Amniotic epithelial cell (primary cell): ENCODE measurements around the gene CD151.
A peak's percentile ranks its signal among the peaks of the same experiment; 100 is the strongest.

Experiments
- DNase-seq: peaks from one replicate; pipeline ENCODE4 v3.0.0-alpha.2; 2010; ENCODE audit warnings: low read depth

The CD151 gene

DNA sequence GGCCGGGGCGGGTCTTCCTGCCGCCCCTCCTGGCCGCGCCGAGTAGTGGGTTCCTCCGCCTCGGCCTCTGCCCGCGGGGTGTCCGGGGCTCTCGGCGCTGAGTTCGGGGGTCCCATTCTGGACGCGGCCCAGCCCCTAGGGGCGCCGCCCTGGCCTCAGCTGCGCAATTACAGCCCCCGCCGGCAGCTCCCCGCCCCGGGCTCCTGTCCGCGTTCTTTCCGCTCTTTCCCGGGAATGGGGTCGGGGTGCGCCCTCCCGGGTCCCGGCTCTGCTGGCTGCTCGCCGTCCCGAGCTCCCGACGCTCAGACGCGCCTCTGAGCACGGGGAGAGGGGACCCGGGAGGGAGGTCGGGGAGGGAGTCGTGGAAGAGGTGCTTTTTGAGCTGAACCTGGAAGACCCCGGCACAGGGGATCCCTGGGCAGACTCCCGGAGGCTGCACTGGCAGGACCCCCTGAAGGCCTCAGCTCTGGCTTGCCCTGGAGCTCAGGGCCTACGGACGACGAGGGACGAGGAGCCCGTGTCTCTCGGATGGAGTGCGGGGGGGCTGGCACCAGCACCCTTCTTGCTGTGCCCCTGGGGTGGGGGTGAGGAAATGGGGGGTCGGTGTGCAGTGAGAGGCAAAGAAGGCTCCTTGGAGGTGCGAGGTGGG, 10.5 kb downstream of the CD151 start:
- DNase-seq, result no peak

DNA sequence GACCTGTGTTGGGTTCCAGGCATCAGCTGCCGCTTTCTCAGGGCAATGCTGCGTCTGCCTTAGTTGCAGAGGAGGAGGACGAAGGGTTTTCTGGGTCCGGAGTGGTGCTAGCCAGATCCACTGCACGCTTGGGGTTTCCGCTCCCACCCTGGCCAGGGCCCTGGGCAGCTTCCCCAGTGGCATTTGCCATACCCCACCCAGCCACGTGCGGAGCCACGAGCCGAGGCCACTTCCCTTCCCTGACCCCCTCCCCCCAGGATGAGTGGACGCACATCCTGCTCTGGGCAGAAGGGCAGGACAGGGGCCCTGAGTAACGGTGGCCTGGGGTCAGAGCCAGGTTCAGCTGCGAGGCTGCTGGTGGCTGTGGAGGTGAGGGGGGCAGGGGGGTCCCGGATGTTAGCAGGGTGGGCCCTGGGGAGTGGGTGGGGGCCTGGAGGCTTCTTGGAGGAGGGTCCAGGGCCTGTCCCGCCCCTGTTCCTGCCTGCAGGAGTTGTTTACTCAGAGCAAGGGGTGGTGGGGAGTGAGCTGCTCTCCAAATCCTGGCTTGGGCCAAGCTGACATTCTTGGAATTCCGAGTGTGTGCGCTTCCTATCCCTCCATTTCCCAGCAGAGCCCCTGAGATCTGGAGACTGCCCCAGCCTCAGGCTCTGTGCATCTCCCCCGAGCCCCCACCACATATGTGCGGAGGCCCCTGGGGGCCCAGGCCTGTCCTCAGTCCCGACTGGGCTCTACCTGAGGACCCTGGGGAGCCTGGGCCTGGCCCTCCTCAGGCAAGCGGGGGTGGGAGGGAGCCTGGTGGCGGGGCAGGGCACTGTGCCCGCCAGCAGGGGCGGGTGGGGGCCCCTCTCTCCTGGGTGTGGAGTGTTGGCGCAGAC, 11.3 kb downstream of the CD151 start:
- peak; percentile 90 for DNase-seq

DNA sequence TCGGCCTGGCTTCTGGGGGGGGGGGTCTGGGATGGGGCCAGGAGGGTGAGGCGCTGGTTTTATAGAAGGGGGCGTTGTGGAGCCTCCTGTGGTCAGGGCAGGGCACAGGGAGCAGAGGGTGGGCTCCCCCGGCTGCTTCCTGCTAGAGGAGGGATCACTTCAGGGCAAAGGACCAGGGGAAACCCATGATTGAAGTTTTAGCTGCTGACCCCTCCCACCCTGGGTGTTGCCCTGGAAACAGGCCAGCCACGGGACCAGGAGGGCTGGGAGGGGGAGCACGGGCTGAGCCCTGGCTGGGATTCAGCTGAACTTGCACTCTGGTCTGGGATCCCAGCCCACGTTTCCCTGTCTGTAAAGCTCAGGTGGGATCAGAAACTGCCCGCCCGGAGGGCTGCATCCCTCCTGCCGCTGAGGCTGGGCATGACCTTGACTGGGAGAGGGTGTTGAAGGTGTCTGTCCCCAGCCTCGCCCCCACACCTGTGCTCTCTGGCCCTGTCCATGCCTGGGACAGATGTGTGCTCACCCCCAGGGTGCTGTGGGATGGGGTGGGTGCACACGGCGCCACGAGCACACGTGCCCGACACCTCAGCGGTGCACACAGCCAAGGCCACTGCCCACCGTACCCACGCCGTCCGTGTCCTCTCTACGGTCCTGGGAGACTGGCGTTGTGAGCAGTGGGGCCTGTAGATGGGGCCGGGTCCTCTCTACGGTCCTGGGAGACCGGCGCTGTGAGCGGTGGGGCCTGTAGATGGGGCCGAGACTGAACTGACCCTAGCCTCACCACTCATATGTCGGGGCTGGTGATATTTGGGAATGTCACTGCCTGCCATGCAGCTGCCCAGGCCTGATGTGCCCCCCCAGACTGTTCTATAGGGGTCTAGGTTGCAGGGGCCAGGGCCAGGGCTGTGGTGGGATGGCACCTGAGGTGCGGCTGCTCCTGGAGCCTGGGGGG, 12.2 kb downstream of the CD151 start:
- peak; percentile 91 for DNase-seq

DNA sequence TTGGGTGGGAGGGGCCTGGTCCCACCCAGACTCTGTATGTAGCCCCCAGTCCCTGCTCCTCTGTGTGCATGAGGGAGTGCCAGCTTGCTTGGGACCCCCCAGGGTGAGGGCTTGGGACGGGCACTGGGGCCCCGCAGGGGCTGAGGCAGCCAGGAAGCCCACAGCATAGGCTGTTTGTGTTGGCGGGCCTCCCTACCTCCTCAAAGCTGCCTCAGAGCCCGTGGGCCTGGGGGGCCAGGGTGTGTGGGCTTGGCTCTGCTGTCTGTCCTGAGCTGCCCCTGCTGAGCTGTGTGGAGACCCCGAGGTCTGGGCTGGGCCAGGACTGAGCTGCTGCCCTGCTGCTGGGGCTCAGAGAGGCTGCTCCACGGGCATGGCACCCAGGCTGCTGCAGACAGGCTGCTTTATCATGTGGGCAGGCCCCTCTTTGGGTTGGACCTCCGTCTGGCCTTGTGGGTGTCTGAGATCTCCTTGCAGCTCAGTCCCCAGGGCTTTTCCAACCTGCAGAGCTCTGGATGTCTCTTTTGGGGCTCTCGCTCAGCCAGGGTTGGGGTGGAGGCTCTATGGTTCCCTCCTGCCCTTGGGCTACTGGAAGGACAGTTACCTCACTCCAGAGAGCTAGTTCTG, 13.2 kb downstream of the CD151 start:
- no peak for DNase-seq

DNA sequence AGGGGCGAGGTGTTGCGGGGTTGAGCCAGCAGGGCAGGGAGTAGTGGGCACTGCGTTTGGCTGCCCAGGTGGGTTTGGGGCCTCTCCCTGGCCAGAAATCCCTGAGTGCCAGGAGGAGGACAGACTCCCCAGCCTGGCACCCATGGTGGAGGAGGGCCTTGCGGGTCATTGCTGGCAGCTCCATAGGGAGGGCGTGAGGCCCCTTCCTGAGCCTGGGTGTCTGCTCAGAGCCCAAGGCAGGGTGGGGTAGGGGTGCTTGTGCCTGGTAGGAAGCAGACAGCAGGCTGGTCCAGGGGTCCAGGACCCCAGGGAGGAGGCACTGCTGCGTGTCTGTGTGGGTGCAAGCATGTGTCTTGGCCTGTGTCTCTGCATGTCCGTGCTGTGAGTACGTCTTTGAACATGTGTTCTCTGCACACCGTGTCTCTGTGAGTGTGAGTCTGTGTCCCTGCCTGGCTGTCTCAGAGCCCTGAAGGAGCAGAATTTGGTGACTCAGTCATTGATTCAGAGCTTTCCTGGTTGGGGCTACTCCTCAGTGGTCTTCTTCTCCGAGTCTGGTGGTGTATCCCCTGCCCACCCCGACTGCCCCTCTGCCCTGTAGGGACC, 13.8 kb downstream of the CD151 start:
- no peak for DNase-seq

DNA sequence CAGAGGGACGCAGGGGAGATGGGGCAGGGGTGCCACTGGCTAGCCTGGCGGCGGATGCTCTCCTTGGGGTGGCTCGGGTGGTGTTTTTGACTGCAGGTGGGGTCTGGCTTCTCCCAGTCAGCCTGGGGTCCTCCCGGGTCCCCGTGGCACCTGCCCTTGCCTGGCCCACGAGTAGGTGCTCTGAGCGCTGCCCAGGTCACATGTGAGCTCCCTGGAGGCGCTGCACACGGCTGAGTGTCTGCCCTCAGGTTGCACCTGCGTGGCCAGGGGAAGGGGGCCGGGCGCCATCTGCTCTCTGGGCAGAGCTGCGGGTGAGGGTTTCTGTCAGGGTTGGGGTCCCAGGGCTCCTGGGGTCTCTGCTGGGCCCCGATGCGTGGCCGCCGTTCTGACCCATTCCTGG, 15.1 kb downstream of the CD151 start:
- no peak for DNase-seq

DNA sequence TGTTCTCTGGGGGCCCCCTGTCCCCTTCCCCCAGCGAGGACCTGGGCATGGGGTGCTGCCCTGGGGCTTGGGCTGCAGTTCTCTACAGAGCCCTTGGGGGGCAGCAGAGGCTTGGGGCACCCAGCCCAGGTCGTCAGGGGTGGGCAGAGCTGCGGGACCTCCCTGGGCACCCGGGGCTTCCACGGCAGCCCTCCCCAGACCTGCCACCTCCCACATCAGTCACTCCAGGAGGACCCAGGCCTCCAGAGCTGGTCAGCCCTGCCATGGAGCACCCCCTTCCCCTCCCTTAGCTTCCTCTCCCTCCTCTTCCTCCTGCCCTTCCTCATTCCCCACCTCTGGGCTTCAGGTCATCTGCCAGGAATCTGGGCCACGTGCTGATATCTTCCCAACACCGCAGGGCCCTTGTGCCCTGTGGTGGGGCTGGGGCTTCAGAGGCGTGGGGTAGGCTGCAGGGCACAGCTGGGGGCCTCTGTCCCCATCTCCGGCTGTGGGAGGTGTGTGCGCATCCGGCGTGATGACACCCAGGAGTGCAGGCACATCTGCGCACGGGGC, 15.7 kb downstream of the CD151 start:
- no peak for DNase-seq

DNA sequence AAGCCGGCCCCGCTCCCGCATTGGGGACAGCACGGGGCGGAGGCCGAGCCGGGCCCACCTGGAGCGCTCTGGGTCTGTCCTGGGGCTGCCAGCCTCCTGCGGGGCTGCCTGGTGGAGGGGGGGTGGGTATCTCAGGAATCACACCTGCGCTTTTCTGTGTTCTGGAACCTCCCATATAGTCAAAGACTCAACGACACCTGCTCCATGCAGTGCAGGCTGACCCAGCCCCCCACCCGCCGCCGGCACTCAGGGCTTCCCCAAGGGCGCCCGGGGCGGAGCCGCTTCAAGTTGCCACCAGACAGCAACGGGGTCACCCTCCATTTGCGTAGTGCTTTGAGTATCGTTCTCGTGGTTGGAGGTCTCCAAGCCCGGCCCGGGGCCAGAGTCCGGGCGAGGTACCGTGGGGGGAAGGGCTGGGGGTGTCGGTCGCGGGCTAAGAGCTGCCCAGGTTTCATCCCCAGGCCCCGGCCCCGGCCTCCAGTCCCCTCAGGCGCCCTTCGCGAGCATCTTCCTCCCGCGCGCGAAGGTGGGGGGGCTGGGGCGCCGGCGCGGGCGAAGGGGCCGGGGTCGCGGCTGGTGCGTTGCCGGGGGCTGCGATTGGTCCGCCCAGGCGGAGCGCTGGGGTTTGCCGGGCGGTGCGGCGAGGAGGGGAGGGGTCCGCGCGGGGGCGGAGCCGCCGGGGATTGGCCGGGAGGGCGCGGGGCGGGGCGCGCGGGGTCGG, 16.5 kb downstream of the CD151 start:
- DNase-seq, result no peak

DNA sequence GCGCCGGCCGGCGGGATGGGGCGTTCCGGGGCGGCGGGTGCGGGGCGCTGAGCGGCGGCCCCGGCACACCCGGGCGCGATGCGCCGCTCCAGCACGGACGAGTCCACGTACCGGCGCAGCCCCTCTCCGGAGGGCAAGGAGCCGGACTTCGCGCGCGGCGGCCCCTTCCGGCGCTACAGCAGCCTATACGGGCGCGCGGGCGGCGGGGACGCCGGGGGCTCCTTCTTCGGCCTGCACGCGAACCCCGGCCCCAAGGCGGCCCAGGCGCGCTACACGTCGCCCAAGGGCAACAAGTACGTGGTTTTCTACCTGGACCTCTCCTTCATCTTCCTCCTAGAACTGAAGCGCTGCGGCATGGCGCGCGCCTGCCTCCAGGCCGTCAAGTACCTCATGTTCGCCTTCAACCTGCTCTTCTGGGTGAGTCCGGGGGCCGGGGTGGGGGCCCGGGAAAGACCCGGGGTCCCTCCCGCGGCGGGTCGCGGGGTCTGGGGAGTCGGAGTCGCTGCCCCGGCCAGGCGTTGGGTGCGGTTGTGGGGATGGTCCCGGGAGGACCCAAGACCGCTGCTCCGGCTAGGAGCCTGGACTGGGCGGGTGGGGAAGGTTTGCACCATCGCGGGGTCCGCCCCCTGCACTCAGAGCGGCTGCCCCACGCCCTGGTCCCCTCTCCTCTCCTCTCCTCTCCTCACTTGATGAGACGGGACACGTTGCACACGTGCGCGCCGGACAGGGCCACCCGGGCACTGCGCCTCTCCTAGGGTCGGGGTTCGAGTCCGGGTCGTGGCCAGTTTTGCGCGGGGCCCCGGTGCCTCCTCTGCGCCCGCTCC, 17.4 kb downstream of the CD151 start:
- no peak for DNase-seq

DNA sequence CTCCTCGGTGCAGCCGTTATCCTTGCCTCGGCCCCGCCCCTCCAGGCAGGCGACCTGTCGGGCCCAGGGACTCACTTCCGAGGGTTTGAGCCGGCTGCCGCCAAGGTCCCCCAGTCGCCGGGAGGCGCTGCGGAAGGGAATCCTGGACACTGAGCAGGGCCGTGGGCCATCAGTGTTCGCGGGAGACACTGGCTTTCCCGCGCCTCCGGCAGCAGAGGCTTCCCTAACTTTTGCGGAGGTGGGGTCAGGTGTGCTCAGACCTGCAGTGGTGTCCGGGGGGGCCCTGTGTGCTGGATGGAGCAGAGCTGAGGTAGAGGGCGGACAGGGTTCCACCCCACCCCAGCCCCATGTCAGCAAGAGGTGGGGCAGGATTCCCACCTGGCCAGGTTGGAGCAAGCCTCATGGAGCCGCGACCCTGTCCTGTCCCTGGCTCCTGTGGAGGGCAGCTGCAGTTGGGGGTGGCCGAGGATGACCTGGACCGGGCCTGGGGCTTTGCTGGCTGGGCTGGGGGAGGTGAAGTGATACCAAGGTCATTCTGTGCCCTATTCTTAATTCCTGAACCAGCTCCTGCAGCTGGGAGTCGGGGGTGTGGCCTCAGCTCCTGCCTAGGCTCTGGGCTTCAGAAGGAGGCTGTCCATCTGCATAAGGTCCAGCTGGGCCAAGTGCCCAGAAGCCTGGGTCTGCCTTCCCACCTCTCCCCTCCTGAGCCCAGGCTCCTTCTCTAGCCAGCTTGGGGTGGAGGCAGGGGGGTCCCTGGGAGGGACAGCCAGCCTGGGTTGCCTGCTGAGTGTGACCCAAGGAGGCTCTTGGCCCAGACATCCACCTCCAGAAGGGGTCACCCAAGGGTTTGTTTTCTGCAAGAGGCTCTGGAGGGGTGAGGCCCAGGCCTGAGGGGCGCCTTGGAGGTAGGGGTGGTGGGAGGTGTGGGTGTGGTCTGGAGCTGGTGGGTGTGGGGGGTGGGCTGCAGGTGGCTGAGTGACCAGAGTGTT, 18.3 kb downstream of the CD151 start:
- DNase-seq, result no peak

DNA sequence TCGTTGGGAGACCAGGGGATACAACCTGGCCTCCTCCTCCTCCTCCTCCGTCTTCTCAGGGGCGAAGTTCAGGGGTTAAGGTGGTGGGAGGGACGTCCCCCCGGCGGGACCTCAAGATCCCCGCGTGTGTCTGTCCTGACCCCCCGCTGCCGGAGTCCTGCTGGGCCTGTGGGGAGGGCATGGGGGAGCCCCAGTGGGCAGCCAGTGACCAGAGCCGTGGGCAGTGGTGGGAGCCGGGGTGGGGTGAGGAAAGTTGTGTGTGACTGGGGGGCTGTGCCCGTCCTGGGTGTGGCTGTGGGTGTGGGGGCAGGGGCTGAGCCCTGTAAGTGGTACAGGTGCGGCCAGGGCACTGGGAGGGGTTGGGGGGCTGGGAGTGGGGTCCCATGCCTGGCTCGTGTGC, 20.0 kb downstream of the CD151 start:
- no peak for DNase-seq

DNA sequence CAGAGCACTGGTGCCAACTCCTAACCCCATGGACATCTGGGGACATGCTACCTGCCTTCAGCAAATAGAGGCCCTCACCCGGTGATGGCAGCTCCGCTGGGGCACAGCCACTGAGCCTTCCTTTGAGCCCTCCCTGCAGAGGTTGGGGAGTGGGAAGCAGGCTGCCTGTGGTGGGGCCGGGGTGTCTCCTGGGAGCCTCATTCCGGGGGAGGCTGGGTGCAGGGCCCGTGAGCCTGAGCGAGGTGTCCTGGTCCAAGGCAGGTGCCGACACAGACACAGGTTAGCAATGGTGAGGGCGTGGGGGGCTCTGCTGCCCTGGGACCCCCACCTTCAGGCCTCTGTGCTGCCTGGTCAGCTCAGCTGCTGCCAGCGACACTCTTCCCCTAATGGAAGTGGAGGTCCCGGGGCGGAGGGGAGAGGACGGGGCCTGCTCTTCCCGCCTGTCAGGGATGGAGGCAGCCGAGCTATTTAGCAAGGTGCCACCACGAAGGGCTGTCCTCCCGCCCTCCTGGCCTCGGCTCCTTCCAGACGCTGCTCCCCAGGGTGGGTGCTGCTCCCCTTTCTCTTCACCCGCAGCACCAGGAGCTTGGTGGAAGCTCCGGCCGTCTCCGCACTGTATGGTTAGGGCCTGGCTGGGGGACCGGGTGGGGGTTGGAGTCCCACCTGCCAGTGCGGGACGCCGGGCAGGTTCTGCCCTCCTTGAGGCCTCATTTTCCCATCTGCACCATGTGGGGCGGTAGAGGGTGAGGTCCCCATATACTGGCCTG, 21.1 kb downstream of the CD151 start:
- no peak for DNase-seq

DNA sequence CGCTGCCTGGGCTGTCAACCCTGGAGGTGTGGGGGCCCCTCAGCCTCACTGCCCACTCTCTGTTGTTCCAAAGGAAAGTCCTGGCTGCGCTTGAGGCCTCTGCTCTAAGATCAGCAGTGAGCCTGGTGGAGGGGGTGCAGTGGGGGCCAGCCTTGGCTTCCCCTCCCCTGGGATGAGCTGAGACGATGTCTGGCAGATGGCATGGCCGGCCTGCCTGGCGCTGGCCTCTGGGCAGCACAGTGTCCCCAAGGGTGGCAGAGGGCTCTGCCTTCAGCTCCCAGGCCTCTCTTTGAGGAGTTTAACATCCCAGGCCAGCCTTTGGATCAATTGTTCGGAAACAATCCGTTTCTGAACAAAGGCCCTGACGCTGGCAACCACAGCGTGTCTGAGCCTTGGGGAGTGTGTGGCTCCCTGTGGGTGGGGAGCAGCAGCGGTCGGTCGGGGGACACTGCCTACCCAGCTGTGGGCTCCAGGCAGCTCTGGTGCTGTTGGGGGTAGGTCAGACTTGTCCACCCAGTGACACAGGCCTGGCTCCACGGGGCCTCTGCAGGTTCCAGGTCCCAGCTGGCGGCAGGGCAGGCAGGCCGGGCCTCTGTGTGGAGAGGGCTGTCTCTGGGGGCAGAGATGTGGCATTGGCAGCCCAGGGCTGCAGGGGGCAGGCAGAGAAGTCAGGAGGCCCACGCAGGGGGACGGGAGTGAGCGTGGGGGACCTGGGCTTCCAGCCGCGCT, 22.0 kb downstream of the CD151 start:
- DNase-seq, result no peak

DNA sequence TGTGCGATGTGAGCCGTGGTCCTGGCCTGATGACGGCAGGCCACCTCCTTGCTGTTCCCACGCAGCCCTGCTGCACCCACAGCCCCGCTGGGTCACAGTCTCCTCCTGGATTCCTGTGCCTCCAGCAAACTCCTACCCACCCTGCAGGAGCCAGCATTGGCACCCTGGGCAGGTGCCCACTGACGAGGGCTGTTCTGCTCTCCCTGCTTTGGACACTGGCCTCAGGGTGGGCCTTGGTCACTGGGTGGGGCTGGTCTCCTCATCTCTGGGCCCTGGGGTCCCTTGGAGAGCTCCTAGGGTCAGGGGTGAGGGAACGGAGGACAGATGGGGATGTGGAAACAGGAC, 22.6 kb downstream of the CD151 start:
- no peak for DNase-seq

DNA sequence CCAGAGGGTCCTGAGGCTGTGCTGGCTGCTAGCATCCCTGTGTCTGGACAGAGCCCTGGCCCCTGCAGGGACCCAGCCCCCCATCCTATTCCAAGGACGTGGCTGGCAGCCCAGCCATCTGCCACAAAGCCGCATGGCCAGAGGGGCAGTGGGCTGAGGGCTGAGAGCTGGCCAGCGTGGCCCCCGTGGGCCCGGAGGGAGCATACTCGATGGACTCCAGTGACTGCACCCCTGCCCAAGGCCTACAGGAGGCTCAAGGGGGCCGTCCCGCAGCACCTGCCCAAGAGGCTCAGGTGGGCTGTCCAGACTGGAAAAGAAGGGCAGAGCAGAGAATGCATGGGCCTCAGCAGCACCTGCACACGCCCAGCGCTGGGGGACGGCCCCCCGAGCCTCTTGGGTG, 23.0 kb downstream of the CD151 start:
- no peak for DNase-seq

DNA sequence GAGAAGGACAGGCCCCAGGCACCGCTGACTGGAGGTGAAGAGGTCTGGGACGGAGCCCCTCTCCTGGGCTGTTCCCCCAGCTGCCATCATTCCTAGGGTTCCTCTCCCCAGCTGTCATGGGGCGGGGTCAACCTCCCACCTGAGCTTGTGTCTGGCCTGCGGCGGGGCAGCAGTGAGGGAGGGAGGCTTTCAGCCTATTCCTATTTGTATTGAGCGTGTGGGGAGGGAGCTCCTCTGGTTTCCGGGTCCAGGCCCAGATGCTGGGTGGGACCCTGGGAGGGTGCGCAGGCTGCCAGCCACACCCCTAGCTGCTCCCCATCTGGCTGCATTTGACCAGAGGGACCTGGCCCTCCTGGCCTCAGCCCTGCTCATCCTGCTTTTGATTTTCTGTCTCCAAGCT, 23.6 kb downstream of the CD151 start:
- DNase-seq, result no peak
